Gastroesophageal sphincter (tissue), 3 donors: ENCODE measurements around the gene PAH.

Source experiments
- CTCF ChIP-seq, 4 experiments: fragments of 200-600 bp in 2 of 4; fragments of 450-650 bp in 2 of 4; sonication (generic) in 1 of 4; IDR thresholded peaks; one replicate each; pipeline ENCODE4 v1.5.1; 2017 to 2019; ENCODE audit warnings: antibody characterized with exemption in 4 of 4, mild to moderate bottlenecking in 2 of 4, moderate library complexity in 2 of 4
- EP300 ChIP-seq: sonication (generic); formaldehyde crosslinking; IDR thresholded peaks from one replicate; pipeline ENCODE4 v1.6.1; 2017; ENCODE audit warnings: antibody characterized with exemption, mild to moderate bottlenecking
- POLR2AphosphoS5 ChIP-seq: sonication (generic); formaldehyde crosslinking; IDR thresholded peaks from one replicate; pipeline ENCODE4 v1.6.1; 2017; ENCODE audit warnings: antibody characterized with exemption

- TF ChIP-seq CTCF (IDR thresholded peaks at IDR 0.05) (no peak), POLR2AphosphoS5 (no peak), EP300 (no peak)
Observed at GRCh38 chr12:102962532-102962931, 45.5 kb upstream of the PAH start.
